A673 (cell line): ENCODE results near the gene CLSTN2.

Experiments used
- EZH2 ChIP-seq: fragments of 200-600 bp; sonication (generic); IDR thresholded peaks from 2 replicates; pipeline ENCODE4 v1.6.1; 2017; ENCODE audit warnings: borderline replicate concordance, low read depth, mild to moderate bottlenecking, mixed read lengths, antibody characterized with exemption, low read length; ENCODE audit not compliant: poor library complexity, severe bottlenecking
- TF ChIP-seq, protein P1 (sequence below): fragments of 300-800, 200-600 bp; sonication (generic); conservative IDR thresholded peaks from 2 replicates; pipeline ENCODE4 v1.5.1; 2017; ENCODE audit warnings: low read depth, mild to moderate bottlenecking, antibody characterized with exemption, low read length, moderate library complexity, mixed read lengths

DNA sequence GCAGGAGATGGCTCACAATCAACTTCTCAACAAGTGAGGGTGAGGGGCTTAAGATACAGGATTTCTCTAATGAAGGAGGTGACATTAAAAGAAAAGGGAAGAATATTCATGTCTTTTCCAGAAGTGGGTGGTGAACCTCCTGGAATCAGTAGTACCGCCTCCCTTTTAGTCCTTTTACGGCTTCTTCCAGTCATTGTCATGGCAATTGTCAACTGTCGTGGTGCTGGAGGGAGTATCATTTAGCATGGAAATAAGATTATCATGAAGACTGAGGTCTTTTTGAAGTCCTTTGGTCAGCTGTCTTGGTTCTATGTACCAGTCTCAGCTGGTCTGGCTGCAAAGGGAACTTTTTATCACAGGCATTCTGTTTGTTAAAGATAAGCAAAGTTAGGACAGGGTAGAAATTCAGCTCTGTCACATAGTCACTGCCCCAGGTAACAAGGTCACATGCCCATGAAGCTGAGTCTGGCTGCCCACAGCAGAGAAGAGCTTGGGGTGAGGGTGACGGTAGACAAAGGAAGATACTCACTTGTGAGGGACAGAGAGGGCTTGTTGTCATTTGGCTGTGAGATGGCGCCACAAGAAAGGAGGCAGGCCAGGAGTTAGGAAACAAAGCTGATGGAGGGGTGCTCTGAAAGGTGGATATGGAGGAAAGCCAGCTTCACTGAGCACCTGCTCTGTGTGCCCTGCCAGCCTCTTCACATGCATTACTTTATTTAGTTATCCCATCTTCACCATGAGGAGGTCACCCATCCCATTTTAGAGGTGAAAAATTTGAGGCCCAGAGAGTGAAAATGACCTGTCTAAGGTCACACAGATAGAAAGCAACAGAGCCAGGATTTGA, 514.6 kb downstream of the CLSTN2 start:
- TF ChIP-seq, protein P1, sequence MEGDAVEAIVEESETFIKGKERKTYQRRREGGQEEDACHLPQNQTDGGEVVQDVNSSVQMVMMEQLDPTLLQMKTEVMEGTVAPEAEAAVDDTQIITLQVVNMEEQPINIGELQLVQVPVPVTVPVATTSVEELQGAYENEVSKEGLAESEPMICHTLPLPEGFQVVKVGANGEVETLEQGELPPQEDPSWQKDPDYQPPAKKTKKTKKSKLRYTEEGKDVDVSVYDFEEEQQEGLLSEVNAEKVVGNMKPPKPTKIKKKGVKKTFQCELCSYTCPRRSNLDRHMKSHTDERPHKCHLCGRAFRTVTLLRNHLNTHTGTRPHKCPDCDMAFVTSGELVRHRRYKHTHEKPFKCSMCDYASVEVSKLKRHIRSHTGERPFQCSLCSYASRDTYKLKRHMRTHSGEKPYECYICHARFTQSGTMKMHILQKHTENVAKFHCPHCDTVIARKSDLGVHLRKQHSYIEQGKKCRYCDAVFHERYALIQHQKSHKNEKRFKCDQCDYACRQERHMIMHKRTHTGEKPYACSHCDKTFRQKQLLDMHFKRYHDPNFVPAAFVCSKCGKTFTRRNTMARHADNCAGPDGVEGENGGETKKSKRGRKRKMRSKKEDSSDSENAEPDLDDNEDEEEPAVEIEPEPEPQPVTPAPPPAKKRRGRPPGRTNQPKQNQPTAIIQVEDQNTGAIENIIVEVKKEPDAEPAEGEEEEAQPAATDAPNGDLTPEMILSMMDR = no peak
- no peak for TF ChIP-seq EZH2
